Nephron progenitor cell (in vitro differentiated cells): ENCODE results near the gene DHRSX.

Experiments
- DNase-seq: peaks from one replicate; pipeline ENCODE4 v3.0.0; 2021
- H3K27ac Mint-ChIP-seq: 2 replicates; pipeline ENCODE4 v1.8.0; 2021; ENCODE audit warnings: mild to moderate bottlenecking, moderate library complexity, mixed read lengths
- H3K27me3 Mint-ChIP-seq: 2 replicates; pipeline ENCODE4 v1.8.0; 2021; ENCODE audit warnings: mild to moderate bottlenecking, low read depth, mixed read lengths; ENCODE audit not compliant: poor library complexity
- H3K36me3 Mint-ChIP-seq: 2 replicates; pipeline ENCODE4 v1.8.0; 2021; ENCODE audit warnings: low read depth, mixed read lengths
- H3K4me1 Mint-ChIP-seq: 2 replicates; pipeline ENCODE4 v1.8.0; 2021; ENCODE audit warnings: mixed read lengths
- H3K4me3 Mint-ChIP-seq: 2 replicates; pipeline ENCODE4 v1.8.0; 2021; ENCODE audit warnings: mild to moderate bottlenecking, moderate library complexity, mixed read lengths
- H3K9me3 Mint-ChIP-seq: 2 replicates; pipeline ENCODE4 v1.8.0; 2021; ENCODE audit warnings: mild to moderate bottlenecking, moderate library complexity, mixed read lengths
- TF ChIP-seq, protein P1 (sequence below): fragments of 200-600 bp; sonication (generic); IDR thresholded peaks from 2 replicates; pipeline ENCODE4 v1.5.0; 2021; ENCODE audit warnings: antibody characterized with exemption

Gene DHRSX

GRCh38 chrX:2176733-2177132 is 324.0 kb downstream of the DHRSX start:
- TF ChIP-seq, protein P1, sequence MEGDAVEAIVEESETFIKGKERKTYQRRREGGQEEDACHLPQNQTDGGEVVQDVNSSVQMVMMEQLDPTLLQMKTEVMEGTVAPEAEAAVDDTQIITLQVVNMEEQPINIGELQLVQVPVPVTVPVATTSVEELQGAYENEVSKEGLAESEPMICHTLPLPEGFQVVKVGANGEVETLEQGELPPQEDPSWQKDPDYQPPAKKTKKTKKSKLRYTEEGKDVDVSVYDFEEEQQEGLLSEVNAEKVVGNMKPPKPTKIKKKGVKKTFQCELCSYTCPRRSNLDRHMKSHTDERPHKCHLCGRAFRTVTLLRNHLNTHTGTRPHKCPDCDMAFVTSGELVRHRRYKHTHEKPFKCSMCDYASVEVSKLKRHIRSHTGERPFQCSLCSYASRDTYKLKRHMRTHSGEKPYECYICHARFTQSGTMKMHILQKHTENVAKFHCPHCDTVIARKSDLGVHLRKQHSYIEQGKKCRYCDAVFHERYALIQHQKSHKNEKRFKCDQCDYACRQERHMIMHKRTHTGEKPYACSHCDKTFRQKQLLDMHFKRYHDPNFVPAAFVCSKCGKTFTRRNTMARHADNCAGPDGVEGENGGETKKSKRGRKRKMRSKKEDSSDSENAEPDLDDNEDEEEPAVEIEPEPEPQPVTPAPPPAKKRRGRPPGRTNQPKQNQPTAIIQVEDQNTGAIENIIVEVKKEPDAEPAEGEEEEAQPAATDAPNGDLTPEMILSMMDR: no peak
- H3K4me3 Mint-ChIP-seq: no peak overlapping the region
- no peaks in the 10 kb centered on the region for H3K9me3 Mint-ChIP-seq
- no peak overlapping the region for H3K27ac Mint-ChIP-seq
- no peaks in the 10 kb centered on the region for H3K27me3 Mint-ChIP-seq
- DNase-seq: no peak
- H3K4me1 Mint-ChIP-seq: peaks cover 11% of the 10 kb centered on the region
- H3K36me3 Mint-ChIP-seq: peaks cover 9% of the 10 kb centered on the region

- peaks cover 11% of the 10 kb centered on the region for H3K4me1 Mint-ChIP-seq
- peaks cover 9% of the 10 kb centered on the region for H3K36me3 Mint-ChIP-seq
- TF ChIP-seq, protein P1: no peak
- H3K27me3 Mint-ChIP-seq: no peaks in the 10 kb centered on the region
- no peak for DNase-seq
- no peaks in the 10 kb centered on the region for H3K9me3 Mint-ChIP-seq
- no peak overlapping the region for H3K4me3 Mint-ChIP-seq
- no peak overlapping the region for H3K27ac Mint-ChIP-seq
These were observed 324.5 kb downstream of the DHRSX start for GRCh38 chrX:2176274-2176673.

- Mint-ChIP-seq H3K4me1 (peaks cover 11% of the 10 kb centered on the region), H3K4me3 (no peak overlapping the region), H3K27ac (no peak overlapping the region), H3K27me3 (no peaks in the 10 kb centered on the region), H3K36me3 (peaks cover 11% of the 10 kb centered on the region), H3K9me3 (peaks cover 14% of the 10 kb centered on the region)
- TF ChIP-seq, protein P1: no peak
- DNase-seq: no peak
These were observed 328.4 kb downstream of the DHRSX start for GRCh38 chrX:2172359-2172758.
